DMS79 (cell line): Measurements from ENCODE around the gene DPCD.
"Not testable (repeated sequence)": the region's sequence is repeated elsewhere in the genome, so short reads cannot be mapped to it uniquely, and the experiment has no call there.

ENCODE experiments used
- DNase-seq: peaks from one replicate; lab custom pipeline; 2025; lab: John Stamatoyannopoulos, UW

Gene DPCD

DNA sequence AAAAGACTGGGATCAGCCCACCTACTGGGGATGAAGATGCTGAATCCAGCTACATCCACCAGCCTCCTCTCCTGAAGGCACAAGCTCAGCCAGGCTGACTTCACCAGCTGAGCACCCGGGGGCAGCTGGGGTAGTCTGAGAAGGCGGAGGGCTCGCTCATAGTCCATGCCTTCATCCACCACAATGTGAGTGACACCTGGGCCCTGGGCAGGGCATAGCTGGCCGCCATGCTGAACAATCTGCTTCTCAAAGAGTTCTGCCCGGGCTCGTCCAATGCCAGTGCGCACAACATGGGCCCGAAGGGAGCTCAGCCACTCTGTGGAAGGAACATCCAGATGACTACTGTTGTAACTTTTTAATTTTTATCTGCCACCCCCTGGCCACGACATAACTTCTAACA is 2.3 kb upstream of the DPCD start:
- DNase-seq, result no peak

GRCh38 chr10:101588879-101589278 is 758 bp downstream of the DPCD start:
- no peak for DNase-seq

GRCh38 chr10:101593331-101593730 is 5.2 kb downstream of the DPCD start:
- DNase-seq, result not testable (repeated sequence)

- DNase-seq, result peak; percentile 27
Observed at GRCh38 chr10:101595591-101596433, 7.7 kb downstream of the DPCD start.

GRCh38 chr10:101597091-101597900 is 9.2 kb downstream of the DPCD start:
- DNase-seq, result no peak

DNA sequence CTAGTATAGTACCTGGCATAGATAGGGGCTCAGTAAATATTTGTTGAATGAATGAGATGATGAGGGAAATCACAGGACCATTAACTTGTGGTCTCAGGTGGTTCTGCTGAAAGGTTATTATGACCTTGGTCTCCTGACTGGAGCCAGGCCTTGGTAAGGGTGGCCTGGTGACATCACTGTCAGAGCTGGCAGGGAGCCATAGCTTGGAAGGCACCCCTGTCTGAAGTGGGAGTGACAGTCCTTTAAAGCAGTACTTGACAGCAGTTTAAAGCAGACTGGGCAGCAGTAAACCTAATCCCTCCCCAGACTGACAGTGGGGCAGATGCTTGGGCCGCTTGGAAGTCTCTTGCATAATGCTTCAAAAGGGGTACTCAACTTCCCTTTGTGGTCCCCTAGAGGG is 13.4 kb downstream of the DPCD start:
- DNase-seq, result peak; percentile 23

- DNase-seq, result peak; percentile 39
Observed at GRCh38 chr10:101602761-101603398, 14.8 kb downstream of the DPCD start.

- no peak for DNase-seq
Observed at GRCh38 chr10:101607124-101607523, 19.0 kb downstream of the DPCD start.

- no peak for DNase-seq
Observed at GRCh38 chr10:101609481-101609880, 21.4 kb downstream of the DPCD start.

DNA sequence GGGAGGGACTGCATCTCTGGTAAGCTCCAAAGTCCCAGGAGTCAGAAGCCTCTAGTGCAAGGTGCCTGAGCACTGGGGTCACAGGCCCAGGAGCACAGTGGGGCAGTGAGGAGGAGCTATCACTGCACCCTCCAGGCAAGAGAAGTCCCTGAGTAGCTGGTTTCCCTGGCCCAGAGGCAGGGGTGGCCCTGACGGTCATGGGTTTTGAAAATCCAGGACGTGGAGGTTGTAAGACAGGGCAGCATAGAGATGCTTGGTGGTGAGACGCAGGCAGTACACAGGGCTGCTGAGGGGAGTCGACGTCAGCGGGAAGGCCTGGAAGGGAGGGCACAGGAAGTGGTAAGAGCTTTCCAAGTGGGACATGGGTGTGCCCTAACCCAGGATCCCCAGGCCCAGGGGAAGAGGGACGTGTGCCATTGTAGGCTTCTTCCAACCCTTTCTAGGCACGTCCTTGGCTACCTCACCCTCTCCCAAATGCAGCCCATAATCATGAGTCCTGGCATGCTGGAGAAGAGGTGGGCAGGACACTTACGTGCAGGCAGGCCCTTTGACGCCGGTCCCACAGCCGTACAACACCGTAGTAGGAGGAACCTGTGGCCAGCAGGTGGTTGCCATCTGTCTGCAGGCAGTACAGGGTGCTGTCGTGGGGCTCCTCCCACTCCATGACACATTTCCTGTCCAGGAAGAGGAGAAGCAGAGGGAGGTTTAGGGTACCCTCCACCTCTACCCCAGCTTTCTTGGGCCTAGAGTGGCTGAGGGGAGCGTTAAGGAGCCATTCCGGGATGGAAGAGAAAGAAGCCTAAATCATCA is 23.2 kb downstream of the DPCD start:
- DNase-seq, result no peak

- DNase-seq, result no peak
Observed at GRCh38 chr10:101612086-101612485, 24.0 kb downstream of the DPCD start.

DNA sequence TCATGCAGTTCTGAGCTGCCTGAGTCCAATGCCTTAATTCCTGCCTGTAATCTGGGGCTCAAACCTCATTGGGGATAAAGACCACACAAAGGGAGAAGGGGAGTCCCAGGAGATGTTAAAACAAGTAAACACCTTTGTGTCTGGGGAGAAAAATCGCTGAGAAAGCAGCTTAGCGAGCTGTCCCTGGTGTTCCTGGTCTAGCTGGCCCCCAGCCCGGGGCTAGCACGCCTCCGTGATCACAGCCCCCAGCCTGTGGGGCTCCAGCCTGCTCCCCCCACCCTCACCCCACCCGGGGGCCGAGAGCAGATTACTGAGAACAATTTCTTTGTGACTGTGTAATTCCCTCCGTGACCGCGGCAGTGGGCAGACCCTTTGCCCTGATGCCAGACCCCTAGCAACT is 24.8 kb downstream of the DPCD start:
- DNase-seq, result no peak

DNA sequence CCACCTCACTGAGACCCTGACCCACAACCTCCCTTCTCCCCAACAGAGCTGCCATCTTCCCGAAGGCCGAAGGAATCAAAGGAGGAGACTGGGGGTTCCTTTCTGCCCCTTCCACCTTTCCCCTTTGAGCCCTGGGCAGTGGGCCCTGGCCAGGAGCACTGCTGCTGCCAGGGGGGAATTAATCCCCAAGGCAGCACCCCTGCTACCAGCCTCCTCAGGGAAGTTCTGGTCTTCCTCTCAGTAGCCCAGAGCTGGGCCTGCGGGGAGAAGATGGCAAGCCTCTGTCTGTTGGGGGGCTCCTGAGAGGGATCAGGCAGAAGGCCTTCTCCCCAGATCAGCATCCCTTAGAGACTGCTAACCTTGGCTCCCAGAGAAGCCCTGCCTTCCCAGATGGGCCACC is 25.5 kb downstream of the DPCD start:
- DNase-seq, result no peak

DNA sequence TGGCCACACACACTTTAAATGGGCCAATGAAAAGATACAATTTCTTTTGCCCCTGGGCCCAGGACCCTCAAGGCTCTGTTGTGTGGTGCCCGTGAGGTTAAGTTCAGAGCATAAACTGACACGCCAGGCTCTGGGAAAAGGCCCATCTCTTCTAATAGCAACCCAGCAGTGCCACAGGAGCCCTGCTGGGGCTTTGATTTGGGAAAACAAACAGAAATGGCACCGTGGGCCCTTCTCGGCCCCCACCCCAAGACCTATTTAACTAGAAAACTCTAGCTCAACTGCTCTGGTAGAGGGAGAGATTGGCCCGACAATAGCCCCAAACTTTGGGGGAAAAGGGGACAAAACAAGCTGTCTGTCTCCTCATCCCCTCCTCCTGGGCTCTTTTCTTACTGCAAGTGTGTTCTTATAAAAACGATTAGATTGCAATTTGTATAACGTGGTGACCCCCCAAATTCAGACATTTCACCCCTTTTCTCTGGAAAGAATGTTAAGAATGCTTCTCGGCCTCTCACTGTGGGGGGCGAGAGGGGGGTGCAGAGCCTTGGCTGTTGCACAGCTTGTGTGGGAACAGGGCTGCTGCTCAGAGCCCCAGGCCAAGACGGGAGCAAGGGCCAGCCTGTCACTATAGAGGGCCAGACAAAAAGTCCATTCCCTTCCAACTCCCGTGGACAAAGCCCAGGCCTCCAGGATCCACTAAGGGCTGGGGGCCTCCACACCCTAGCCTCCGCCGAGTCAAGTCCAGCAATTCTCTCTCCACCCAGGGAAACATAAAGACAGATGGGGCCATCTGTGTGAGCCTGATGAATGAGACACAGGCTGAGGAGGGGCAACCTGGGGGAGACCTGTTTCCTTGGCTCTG is 26.8 kb downstream of the DPCD start:
- no peak for DNase-seq

DNA sequence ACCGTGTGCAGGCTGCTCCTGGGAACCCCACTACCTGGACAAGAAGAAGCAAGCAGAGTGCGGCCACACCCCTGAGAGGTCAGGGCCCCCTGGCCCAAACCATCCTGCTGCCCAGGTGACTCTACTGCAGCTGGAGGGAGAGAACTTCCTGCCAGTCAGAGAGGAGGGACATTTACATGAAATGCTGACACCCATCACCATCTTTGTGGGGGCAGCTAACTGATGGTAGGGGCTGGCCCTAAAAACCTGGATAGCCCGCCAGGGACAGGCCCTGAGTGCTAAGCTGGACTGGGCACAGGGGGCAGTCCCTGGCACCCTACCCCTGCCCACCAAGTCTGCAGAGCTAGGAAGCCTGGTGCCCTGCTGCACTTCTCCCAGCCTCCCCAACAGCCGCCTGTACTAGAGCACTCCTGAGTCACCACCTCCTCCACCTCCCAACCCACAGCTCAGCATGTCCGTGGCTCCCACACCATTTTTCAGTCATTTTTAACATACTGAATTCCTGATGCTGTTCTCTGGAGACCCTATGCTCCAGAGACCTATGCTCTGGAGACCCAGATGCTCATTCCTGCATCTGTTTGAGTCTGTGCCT is 27.5 kb downstream of the DPCD start:
- no peak for DNase-seq

GRCh38 chr10:101616415-101617101 is 28.4 kb downstream of the DPCD start:
- no peak for DNase-seq

- no peak for DNase-seq
Observed at GRCh38 chr10:101617102-101617823, 29.1 kb downstream of the DPCD start.

DNA sequence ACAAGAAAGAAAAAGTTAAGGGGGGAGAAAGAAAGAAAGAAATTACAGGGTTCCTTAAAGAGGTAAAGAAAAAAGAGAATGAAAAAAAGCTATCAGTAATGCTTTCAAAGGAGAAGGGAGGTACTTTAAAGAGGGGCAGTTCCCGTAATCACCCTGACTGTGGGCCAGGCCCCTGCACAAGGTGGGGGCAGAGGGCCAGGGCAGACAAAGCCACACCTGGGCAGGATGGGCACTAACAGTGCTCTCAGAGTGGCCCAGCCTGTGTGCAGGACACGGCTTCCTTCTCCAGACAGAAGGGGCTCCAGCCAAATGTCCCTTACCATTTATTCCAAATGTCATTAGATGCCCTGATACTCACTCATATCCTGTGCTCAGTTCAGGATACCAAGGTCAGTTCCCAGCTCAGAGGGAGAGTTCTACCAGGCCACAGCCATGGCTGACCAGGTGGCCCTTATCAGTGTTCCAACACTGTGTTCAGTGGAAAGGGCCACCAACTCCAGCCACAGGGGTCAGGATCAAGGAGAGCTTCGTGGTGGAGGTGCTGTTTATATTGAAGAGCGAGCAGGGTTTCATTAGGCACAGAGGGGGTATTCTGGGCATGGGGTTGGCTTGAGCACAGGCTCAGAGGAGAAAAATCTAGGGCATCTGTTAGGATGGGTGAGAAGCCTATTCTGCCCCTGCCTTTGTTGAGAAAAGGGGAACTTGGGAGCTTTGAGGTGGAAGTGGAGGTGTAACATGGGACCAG is 29.9 kb downstream of the DPCD start:
- no peak for DNase-seq

GRCh38 chr10:101618871-101619270 is 30.8 kb downstream of the DPCD start:
- no peak for DNase-seq
